ENCODE data around the gene COX6B2. TPM values are rescaled to one million over a fixed set of nuclear protein-coding genes. Genes with fewer than 3 reads are reported as not detected.

Gene COX6B2
- total and polyA plus RNA-seq, 10 donors = 0.06 to 1.6 (median 0.47) TPM; not detected in 3

- no peak overlapping the region for H3K27ac ChIP-seq
- peaks cover 0 to 21% (median 8%) of the 10 kb centered on the region in 7 donors for H3K27me3 ChIP-seq (replicated peaks in 1 of 7)
- 89 to 96% (median 93%) methylated on average over 28 to 41 of the region's 41 CpGs for WGBS, 5 donors
- peaks cover 0 to 3% (median 0%) of the 10 kb centered on the region in 6 donors for H3K4me1 ChIP-seq
- TF ChIP-seq CTCF (IDR thresholded peaks at IDR 0.05 in 8 of 11, conservative IDR thresholded peaks at IDR 0.05 in 3 of 11) (no peak), POLR2AphosphoS5 (IDR thresholded peaks at IDR 0.05) (no peak), POLR2A (IDR thresholded peaks at IDR 0.05) (no peak)
- intact Hi-C loops (cut with DNase I; ENCODE audit: low total_unique reads) = no loop called here
- no peak overlapping the region for H3K4me3 ChIP-seq
- no peak for DNase-seq
- no peaks in the 10 kb centered on the region for H3K9me3 ChIP-seq
- H3K36me3 ChIP-seq = peaks cover 0 to 63% (median 10%) of the 10 kb centered on the region in 6 donors
These were observed 7.6 kb downstream of the COX6B2 start for GRCh38 chr19:55346725-55347441.

- H3K9me3 ChIP-seq = no peaks in the 10 kb centered on the region
- peaks cover 0 to 66% (median 10%) of the 10 kb centered on the region in 6 donors for H3K36me3 ChIP-seq
- H3K27me3 ChIP-seq (replicated peaks in 1 of 7) = peaks cover 0 to 13% (median under 1%) of the 10 kb centered on the region in 7 donors
- 87 to 95% (median 89%) methylated on average over 34 to 43 of the region's 43 CpGs for WGBS, 5 donors
- DNase-seq = no peak
- H3K4me1 ChIP-seq = peaks cover under 1 to 12% (median 6%) of the 10 kb centered on the region in 6 donors
- intact Hi-C loops (cut with DNase I; ENCODE audit: low total_unique reads) = no loop called here
- TF ChIP-seq CTCF (IDR thresholded peaks at IDR 0.05 in 8 of 11, conservative IDR thresholded peaks at IDR 0.05 in 3 of 11) (no peak), POLR2AphosphoS5 (IDR thresholded peaks at IDR 0.05) (no peak), POLR2A (IDR thresholded peaks at IDR 0.05) (no peak)
- no peak overlapping the region for H3K4me3 ChIP-seq
- H3K27ac ChIP-seq = no peak overlapping the region
These were observed 8.4 kb downstream of the COX6B2 start for GRCh38 chr19:55345818-55346724.

GRCh38 chr19:55345101-55345817, 9.3 kb downstream of the COX6B2 start:
- H3K4me3 ChIP-seq = no peak overlapping the region
- H3K27me3 ChIP-seq (replicated peaks in 1 of 7) = peaks cover 0 to 13% (median 0%) of the 10 kb centered on the region in 7 donors
- peaks cover 0 to 66% (median 10%) of the 10 kb centered on the region in 6 donors for H3K36me3 ChIP-seq
- H3K9me3 ChIP-seq = no peaks in the 10 kb centered on the region
- no peak overlapping the region for H3K27ac ChIP-seq
- no peak for DNase-seq
- 90 to 92% (median 91%) methylated on average over 19 to 22 of the region's 22 CpGs for WGBS, 5 donors
- no peak for TF ChIP-seq POLR2A (IDR thresholded peaks at IDR 0.05)
- no peak for TF ChIP-seq CTCF (IDR thresholded peaks at IDR 0.05 in 8 of 11, conservative IDR thresholded peaks at IDR 0.05 in 3 of 11)
- TF ChIP-seq POLR2AphosphoS5 (IDR thresholded peaks at IDR 0.05) = no peak
- intact Hi-C loops (cut with DNase I; ENCODE audit: low total_unique reads) = no loop called here
- peaks cover 7 to 20% (median 14%) of the 10 kb centered on the region in 6 donors for H3K4me1 ChIP-seq

All from spleen (tissue), 11 donors.